Upper lobe of left lung (tissue), 4 donors: ENCODE results near the gene NPFFR1.

Experiments used
- POLR2A ChIP-seq, 4 donors: fragments of 450-650 bp; IDR thresholded peaks; one replicate each; pipeline ENCODE4 v1.5.1; 2016 to 2017; ENCODE audit warnings: antibody characterized with exemption in 4 of 4, mild to moderate bottlenecking in 2 of 4
- POLR2AphosphoS5 ChIP-seq, 2 donors: sonication (generic); formaldehyde crosslinking; IDR thresholded peaks; one replicate each; pipeline ENCODE4 v1.5.1; 2017; ENCODE audit warnings: antibody characterized with exemption in 2 of 2
- TF ChIP-seq, protein P1 (sequence below), 6 experiments: fragments of 450-650 bp in 4 of 6; fragments of 200-600 bp in 2 of 6; sonication (generic) in 2 of 6; IDR thresholded peaks; one replicate each; pipeline ENCODE4 v1.5.1; 2016 to 2019; ENCODE audit warnings: antibody characterized with exemption in 6 of 6

DNA sequence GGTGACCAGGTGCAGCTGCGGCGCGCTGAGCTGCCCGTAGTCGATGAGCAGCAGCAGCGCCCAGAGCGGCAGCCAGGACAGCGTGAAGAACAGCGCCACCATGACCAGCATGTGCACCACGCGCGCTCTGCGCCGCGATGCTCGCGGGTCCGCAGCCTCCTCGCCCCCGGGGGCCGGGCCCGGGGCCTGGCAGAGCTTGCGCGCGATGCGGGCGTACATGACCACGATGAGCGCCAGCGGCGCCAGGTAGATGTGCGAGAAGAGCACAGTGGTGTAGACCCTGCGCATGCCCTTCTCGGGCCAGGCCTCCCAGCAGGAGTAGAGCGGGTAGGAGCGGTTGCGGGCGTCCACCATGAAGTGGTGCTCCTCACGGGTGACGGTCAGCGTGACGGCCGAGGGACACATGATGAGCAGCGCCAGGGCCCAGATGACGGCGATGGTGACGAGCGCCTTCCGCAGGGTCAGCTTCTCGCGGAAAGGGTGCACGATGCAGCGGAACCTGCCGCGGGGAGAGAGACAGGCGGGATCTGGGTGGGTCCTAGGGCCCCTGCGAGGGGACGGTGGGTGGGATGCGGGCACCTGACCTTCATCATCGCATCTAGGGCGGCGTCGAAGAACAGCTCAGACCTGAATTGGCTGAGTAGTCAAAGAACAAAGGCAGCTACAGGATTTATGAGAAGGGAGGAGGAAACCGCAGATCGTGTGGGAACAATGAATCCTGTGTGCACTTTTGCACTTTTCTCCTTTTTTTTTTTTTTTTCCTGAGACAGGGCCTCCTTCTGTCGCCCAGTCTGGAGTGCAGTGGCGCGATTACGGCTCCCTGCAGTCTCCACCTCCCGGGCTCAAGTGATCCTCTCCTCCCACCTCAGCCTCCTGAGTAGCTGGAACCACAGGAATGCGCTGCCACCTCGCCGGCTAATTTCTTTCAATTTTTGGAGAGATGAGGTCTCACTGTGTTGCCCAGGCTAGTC is 28.2 kb downstream of the NPFFR1 start:
- TF ChIP-seq, protein P1, sequence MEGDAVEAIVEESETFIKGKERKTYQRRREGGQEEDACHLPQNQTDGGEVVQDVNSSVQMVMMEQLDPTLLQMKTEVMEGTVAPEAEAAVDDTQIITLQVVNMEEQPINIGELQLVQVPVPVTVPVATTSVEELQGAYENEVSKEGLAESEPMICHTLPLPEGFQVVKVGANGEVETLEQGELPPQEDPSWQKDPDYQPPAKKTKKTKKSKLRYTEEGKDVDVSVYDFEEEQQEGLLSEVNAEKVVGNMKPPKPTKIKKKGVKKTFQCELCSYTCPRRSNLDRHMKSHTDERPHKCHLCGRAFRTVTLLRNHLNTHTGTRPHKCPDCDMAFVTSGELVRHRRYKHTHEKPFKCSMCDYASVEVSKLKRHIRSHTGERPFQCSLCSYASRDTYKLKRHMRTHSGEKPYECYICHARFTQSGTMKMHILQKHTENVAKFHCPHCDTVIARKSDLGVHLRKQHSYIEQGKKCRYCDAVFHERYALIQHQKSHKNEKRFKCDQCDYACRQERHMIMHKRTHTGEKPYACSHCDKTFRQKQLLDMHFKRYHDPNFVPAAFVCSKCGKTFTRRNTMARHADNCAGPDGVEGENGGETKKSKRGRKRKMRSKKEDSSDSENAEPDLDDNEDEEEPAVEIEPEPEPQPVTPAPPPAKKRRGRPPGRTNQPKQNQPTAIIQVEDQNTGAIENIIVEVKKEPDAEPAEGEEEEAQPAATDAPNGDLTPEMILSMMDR (IDR thresholded peaks at IDR 0.05) = no peak
- TF ChIP-seq POLR2A (IDR thresholded peaks at IDR 0.05) (no peak), POLR2AphosphoS5 (IDR thresholded peaks at IDR 0.05) (no peak)
